Endometrium (tissue), 2 donors: Measurements from ENCODE around the gene UGP2.
"Not testable (repeated sequence)": the region's sequence is repeated elsewhere in the genome, so short reads cannot be mapped to it uniquely, and the experiment has no call there.

ENCODE experiments used
- FAIRE-seq: peaks from 2 replicates; lab custom pipeline; 2012; peaks lifted over from hg19 to GRCh38; lab: Jason Lieb, UNC
- donor health status: control.
- donor health status: control.

The UGP2 gene

GRCh38 chr2:63893163-63893562 lies 51.5 kb downstream of the UGP2 start:
- no peak for FAIRE-seq

GRCh38 chr2:63894167-63894566 lies 52.5 kb downstream of the UGP2 start:
- FAIRE-seq: no peak

- FAIRE-seq: no peak
These were observed 57.1 kb downstream of the UGP2 start for GRCh38 chr2:63898839-63899238.

- FAIRE-seq: no peak
These were observed 57.9 kb downstream of the UGP2 start for GRCh38 chr2:63899639-63900038.

- FAIRE-seq: no peak
These were observed 60.5 kb downstream of the UGP2 start for GRCh38 chr2:63902149-63902548.

GRCh38 chr2:63903003-63903402 lies 61.3 kb downstream of the UGP2 start:
- no peak for FAIRE-seq

GRCh38 chr2:63914311-63914710 lies 72.6 kb downstream of the UGP2 start:
- no peak for FAIRE-seq

GRCh38 chr2:63926815-63927214 lies 85.1 kb downstream of the UGP2 start:
- no peak for FAIRE-seq

- FAIRE-seq: not testable (repeated sequence)
These were observed 90.4 kb downstream of the UGP2 start for GRCh38 chr2:63932104-63932503.
